GM23338 (cell line): ENCODE data around the gene PSMA1. TPM values are rescaled to one million over a fixed set of nuclear protein-coding genes. Genes with fewer than 3 reads are reported as not detected.
A peak's percentile ranks its signal among the peaks of the same experiment; 100 is the strongest.

Experiments
- ATAC-seq: fragments of 200-7000 bp; cut with Tn5 transposase; 3 replicates; pipeline ENCODE4 v1.9.1; 2020
- DNase-seq: peaks from one replicate; pipeline ENCODE4 v3.0.0-alpha.2; 2015; ENCODE audit warnings: low spot score
- H2AFZ ChIP-seq: fragments of 200-600 bp; sonication (generic); 2 replicates; pipeline ENCODE4 v1.8.0; 2016; ENCODE audit warnings: antibody characterized with exemption, mild to moderate bottlenecking, moderate library complexity
- H3F3A ChIP-seq: fragments of 200-600 bp; sonication (generic); replicated peaks from 2 replicates; pipeline ENCODE4 v1.8.0; 2017; ENCODE audit warnings: antibody characterized with exemption, mixed run types, low read depth
- H3K27ac ChIP-seq: fragments of 200-600 bp; sonication (generic); 2 replicates; pipeline ENCODE4 v1.6.1; 2016; ENCODE audit warnings: low read depth
- H3K27me3 ChIP-seq: fragments of 200-600 bp; sonication (generic); 2 replicates; pipeline ENCODE4 v1.8.0; 2016; ENCODE audit warnings: mild to moderate bottlenecking, mixed run types, moderate library complexity; ENCODE audit not compliant: insufficient read depth
- H3K36me3 ChIP-seq: fragments of 200-600 bp; sonication (generic); 2 replicates; pipeline ENCODE4 v1.8.0; 2016; ENCODE audit warnings: mild to moderate bottlenecking; ENCODE audit not compliant: insufficient read depth
- H3K4me1 ChIP-seq: fragments of 200-600 bp; sonication (generic); 2 replicates; pipeline ENCODE4 v1.8.0; 2016; ENCODE audit warnings: mild to moderate bottlenecking, moderate library complexity; ENCODE audit not compliant: insufficient read depth
- H3K4me2 ChIP-seq: fragments of 200-600 bp; sonication (generic); 2 replicates; pipeline ENCODE4 v1.7.1; 2017; ENCODE audit warnings: mixed run types
- H3K4me3 ChIP-seq: fragments of 200-600 bp; sonication (generic); 2 replicates; pipeline ENCODE4 v1.6.1; 2016; ENCODE audit warnings: mixed run types
- H3K79me2 ChIP-seq: fragments of 200-600 bp; sonication (generic); replicated peaks from 2 replicates; pipeline ENCODE4 v1.8.0; 2017; ENCODE audit warnings: mild to moderate bottlenecking; ENCODE audit not compliant: insufficient read depth
- H3K9me2 ChIP-seq: fragments of 200-600 bp; sonication (generic); 2 replicates; pipeline ENCODE4 v1.8.0; 2017; ENCODE audit not compliant: insufficient read depth
- H4K20me1 ChIP-seq: fragments of 200-600 bp; sonication (generic); replicated peaks from 2 replicates; pipeline ENCODE4 v1.8.0; 2017; ENCODE audit warnings: mild to moderate bottlenecking; ENCODE audit not compliant: insufficient read depth
- H3K27ac Mint-ChIP-seq: 2 replicates; pipeline ENCODE4 v1.8.0; 2020; ENCODE audit warnings: inconsistent platforms, mild to moderate bottlenecking, moderate library complexity, mixed read lengths
- H3K27me3 Mint-ChIP-seq: 3 replicates; pipeline ENCODE4 v1.8.0; 2022; ENCODE audit warnings: low read depth, mild to moderate bottlenecking, moderate library complexity, mixed read lengths, inconsistent platforms; ENCODE audit not compliant: insufficient read depth, poor library complexity
- H3K36me3 Mint-ChIP-seq: 3 replicates; pipeline ENCODE4 v1.8.0; 2021; ENCODE audit warnings: low read depth, mild to moderate bottlenecking, inconsistent platforms, moderate library complexity, mixed read lengths
- H3K4me1 Mint-ChIP-seq: 3 replicates; pipeline ENCODE4 v1.8.0; 2020; ENCODE audit warnings: mild to moderate bottlenecking, inconsistent platforms, mixed read lengths
- H3K4me3 Mint-ChIP-seq: 3 replicates; pipeline ENCODE4 v1.8.0; 2021; ENCODE audit warnings: moderate library complexity, mild to moderate bottlenecking, inconsistent platforms, mixed read lengths
- H3K9me3 Mint-ChIP-seq: 3 replicates; pipeline ENCODE4 v1.8.0; 2020; ENCODE audit warnings: moderate library complexity, mild to moderate bottlenecking, inconsistent platforms, mixed read lengths
- CREB1 ChIP-seq: fragments of 250-450 bp; sonication (Bioruptor Pico); IDR thresholded peaks from 2 replicates; pipeline ENCODE4 v1.5.0; 2020; ENCODE audit warnings: low read depth, mild to moderate bottlenecking, moderate library complexity
- EZH2 ChIP-seq: fragments of 200-600 bp; sonication (generic); IDR thresholded peaks from one replicate; pipeline ENCODE4 v1.8.0; 2017; ENCODE audit warnings: antibody characterized with exemption, mild to moderate bottlenecking, low read depth; ENCODE audit not compliant: unreplicated experiment
- EZH2phosphoT487 ChIP-seq: fragments of 200-600 bp; sonication (generic); IDR thresholded peaks from one replicate; pipeline ENCODE4 v1.8.1; 2018; ENCODE audit warnings: antibody characterized with exemption; ENCODE audit not compliant: unreplicated experiment
- JUNB ChIP-seq: IDR thresholded peaks from one replicate; pipeline ENCODE4 v1.6.1; 2016; ENCODE audit warnings: antibody characterized with exemption; ENCODE audit not compliant: unreplicated experiment
- NANOG ChIP-seq: IDR thresholded peaks from 2 replicates; pipeline ENCODE4 v1.6.1; 2016; ENCODE audit warnings: antibody characterized with exemption, borderline replicate concordance
- POLR2AphosphoS5 ChIP-seq: IDR thresholded peaks from 2 replicates; pipeline ENCODE4 v1.6.1; 2016; ENCODE audit warnings: antibody characterized with exemption, low read depth
- STAT1 ChIP-seq: IDR thresholded peaks from one replicate; pipeline ENCODE4 v1.6.1; 2016; ENCODE audit warnings: antibody characterized with exemption; ENCODE audit not compliant: unreplicated experiment
- ZNF114 ChIP-seq: fragments of 250-450 bp; sonication (Bioruptor Pico); IDR thresholded peaks from 2 replicates; pipeline ENCODE4 v1.5.0; 2020; ENCODE audit warnings: mild to moderate bottlenecking, moderate library complexity
- ZNF331 ChIP-seq: fragments of 250-450 bp; sonication (Bioruptor Pico); IDR thresholded peaks from 2 replicates; pipeline ENCODE4 v1.5.0; 2020; ENCODE audit warnings: low read depth, mild to moderate bottlenecking, moderate library complexity
- polyA plus RNA-seq: library from polyadenylated mRNA; unstranded; fragments of >200 nt; fragmentation: Nextera tagmentation; extraction: Ambion mirVana; gene quantifications from 2 replicates; pipeline ENCODE4 v1.2.1, GENCODE V29; 2016
- total RNA-seq: library from RNA; depleted of rRNA; stranded (reverse); fragments of >200 nt; shearing (Covaris generic); gene quantifications from 2 replicates; pipeline ENCODE4 v1.2.3, GENCODE V29; 2014
- TF ChIP-seq, protein P1 (sequence below): fragments of 250-450 bp; sonication (Bioruptor Pico); IDR thresholded peaks from 2 replicates; pipeline ENCODE4 v1.5.0; 2020; ENCODE audit warnings: mild to moderate bottlenecking, moderate library complexity
- TF ChIP-seq, protein P2 (sequence below), 2 experiments: fragments of 200-600 bp in 1 of 2; sonication (generic) in 1 of 2; conservative IDR thresholded peaks; 2 replicates each; pipeline versions ENCODE4 v1.5.1 to v1.6.1; 2016 to 2017; ENCODE audit warnings: antibody characterized with exemption in 2 of 2, low read depth in 2 of 2, mild to moderate bottlenecking in 2 of 2, moderate library complexity in 1 of 2
- TF ChIP-seq, protein P3 (sequence below): IDR thresholded peaks from one replicate; pipeline ENCODE4 v1.6.1; 2018; ENCODE audit warnings: antibody characterized with exemption; ENCODE audit not compliant: unreplicated experiment
- TF ChIP-seq, protein P4 (sequence below): IDR thresholded peaks from 2 replicates; pipeline ENCODE4 v1.6.1; 2016; ENCODE audit warnings: antibody characterized with exemption

The PSMA1 gene
- total and polyA plus RNA-seq, 2 experiments from 2014 or later, result 169 to 338 TPM

DNA sequence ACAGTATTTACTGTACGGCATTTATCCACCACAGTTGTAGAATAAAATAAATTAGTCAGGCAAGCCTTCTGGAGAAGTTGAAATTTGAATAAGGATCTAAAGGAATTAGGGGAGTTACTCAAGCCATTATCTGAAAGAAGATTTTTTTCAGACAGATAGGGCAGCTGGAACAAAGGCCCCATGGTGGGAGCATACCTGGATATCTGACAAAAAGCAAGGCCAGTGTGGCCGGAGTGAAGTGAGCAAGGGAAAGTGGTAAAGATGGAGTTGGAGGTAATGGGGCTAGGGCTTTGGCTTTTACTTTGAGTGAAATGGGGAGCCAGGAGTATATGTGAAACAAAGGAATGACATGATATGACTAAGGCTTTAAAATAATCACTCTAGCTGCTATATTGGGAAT lies 45.7 kb upstream of the PSMA1 start:
- no peak overlapping the region for H2AFZ ChIP-seq
- peaks cover 14% of the 10 kb centered on the region for H3K9me3 Mint-ChIP-seq
- H3K36me3 ChIP-seq, result no peaks in the 10 kb centered on the region
- peaks cover 5% of the 10 kb centered on the region; the same call in 1 of the 2 replicates for H3K4me1 ChIP-seq
- no peaks in the 10 kb centered on the region for H3K79me2 ChIP-seq
- H3K27ac ChIP-seq, result no peak overlapping the region
- no peak overlapping the region for H3K4me3 ChIP-seq
- H3K27me3 ChIP-seq, result no peaks in the 10 kb centered on the region
- H3K36me3 Mint-ChIP-seq, result peaks cover 12% of the 10 kb centered on the region; the same call in 1 of the 3 replicates
- no peaks in the 10 kb centered on the region for H3F3A ChIP-seq
- ATAC-seq (peak; percentile 23; the same call in 1 of the 3 replicates), DNase-seq (no peak)
- no peak overlapping the region for H3K4me3 Mint-ChIP-seq
- H3K4me2 ChIP-seq, result no peak overlapping the region
- H3K9me2 ChIP-seq, result no peaks in the 10 kb centered on the region
- TF ChIP-seq, protein P1, sequence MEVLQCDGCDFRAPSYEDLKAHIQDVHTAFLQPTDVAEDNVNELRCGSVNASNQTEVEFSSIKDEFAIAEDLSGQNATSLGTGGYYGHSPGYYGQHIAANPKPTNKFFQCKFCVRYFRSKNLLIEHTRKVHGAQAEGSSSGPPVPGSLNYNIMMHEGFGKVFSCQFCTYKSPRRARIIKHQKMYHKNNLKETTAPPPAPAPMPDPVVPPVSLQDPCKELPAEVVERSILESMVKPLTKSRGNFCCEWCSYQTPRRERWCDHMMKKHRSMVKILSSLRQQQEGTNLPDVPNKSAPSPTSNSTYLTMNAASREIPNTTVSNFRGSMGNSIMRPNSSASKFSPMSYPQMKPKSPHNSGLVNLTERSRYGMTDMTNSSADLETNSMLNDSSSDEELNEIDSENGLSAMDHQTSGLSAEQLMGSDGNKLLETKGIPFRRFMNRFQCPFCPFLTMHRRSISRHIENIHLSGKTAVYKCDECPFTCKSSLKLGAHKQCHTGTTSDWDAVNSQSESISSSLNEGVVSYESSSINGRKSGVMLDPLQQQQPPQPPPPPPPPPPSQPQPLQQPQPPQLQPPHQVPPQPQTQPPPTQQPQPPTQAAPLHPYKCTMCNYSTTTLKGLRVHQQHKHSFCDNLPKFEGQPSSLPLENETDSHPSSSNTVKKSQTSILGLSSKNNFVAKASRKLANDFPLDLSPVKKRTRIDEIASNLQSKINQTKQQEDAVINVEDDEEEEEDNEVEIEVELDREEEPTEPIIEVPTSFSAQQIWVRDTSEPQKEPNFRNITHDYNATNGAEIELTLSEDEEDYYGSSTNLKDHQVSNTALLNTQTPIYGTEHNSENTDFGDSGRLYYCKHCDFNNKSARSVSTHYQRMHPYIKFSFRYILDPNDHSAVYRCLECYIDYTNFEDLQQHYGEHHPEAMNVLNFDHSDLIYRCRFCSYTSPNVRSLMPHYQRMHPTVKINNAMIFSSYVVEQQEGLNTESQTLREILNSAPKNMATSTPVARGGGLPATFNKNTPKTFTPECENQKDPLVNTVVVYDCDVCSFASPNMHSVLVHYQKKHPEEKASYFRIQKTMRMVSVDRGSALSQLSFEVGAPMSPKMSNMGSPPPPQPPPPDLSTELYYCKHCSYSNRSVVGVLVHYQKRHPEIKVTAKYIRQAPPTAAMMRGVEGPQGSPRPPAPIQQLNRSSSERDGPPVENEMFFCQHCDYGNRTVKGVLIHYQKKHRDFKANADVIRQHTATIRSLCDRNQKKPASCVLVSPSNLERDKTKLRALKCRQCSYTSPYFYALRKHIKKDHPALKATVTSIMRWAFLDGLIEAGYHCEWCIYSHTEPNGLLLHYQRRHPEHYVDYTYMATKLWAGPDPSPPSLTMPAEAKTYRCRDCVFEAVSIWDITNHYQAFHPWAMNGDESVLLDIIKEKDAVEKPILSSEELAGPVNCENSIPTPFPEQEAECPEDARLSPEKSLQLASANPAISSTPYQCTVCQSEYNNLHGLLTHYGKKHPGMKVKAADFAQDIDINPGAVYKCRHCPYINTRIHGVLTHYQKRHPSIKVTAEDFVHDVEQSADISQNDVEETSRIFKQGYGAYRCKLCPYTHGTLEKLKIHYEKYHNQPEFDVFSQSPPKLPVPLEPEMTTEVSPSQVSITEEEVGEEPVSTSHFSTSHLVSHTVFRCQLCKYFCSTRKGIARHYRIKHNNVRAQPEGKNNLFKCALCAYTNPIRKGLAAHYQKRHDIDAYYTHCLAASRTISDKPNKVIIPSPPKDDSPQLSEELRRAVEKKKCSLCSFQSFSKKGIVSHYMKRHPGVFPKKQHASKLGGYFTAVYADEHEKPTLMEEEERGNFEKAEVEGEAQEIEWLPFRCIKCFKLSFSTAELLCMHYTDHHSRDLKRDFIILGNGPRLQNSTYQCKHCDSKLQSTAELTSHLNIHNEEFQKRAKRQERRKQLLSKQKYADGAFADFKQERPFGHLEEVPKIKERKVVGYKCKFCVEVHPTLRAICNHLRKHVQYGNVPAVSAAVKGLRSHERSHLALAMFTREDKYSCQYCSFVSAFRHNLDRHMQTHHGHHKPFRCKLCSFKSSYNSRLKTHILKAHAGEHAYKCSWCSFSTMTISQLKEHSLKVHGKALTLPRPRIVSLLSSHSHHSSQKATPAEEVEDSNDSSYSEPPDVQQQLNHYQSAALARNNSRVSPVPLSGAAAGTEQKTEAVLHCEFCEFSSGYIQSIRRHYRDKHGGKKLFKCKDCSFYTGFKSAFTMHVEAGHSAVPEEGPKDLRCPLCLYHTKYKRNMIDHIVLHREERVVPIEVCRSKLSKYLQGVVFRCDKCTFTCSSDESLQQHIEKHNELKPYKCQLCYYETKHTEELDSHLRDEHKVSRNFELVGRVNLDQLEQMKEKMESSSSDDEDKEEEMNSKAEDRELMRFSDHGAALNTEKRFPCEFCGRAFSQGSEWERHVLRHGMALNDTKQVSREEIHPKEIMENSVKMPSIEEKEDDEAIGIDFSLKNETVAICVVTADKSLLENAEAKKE, result no peak
- TF ChIP-seq, protein P2, sequence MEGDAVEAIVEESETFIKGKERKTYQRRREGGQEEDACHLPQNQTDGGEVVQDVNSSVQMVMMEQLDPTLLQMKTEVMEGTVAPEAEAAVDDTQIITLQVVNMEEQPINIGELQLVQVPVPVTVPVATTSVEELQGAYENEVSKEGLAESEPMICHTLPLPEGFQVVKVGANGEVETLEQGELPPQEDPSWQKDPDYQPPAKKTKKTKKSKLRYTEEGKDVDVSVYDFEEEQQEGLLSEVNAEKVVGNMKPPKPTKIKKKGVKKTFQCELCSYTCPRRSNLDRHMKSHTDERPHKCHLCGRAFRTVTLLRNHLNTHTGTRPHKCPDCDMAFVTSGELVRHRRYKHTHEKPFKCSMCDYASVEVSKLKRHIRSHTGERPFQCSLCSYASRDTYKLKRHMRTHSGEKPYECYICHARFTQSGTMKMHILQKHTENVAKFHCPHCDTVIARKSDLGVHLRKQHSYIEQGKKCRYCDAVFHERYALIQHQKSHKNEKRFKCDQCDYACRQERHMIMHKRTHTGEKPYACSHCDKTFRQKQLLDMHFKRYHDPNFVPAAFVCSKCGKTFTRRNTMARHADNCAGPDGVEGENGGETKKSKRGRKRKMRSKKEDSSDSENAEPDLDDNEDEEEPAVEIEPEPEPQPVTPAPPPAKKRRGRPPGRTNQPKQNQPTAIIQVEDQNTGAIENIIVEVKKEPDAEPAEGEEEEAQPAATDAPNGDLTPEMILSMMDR (conservative IDR thresholded peaks at IDR 0.05; ENCODE audit: low read depth in 2 of 2), result no peak
- TF ChIP-seq STAT1, result no peak
- TF ChIP-seq EZH2, result no peak
- TF ChIP-seq, protein P3, sequence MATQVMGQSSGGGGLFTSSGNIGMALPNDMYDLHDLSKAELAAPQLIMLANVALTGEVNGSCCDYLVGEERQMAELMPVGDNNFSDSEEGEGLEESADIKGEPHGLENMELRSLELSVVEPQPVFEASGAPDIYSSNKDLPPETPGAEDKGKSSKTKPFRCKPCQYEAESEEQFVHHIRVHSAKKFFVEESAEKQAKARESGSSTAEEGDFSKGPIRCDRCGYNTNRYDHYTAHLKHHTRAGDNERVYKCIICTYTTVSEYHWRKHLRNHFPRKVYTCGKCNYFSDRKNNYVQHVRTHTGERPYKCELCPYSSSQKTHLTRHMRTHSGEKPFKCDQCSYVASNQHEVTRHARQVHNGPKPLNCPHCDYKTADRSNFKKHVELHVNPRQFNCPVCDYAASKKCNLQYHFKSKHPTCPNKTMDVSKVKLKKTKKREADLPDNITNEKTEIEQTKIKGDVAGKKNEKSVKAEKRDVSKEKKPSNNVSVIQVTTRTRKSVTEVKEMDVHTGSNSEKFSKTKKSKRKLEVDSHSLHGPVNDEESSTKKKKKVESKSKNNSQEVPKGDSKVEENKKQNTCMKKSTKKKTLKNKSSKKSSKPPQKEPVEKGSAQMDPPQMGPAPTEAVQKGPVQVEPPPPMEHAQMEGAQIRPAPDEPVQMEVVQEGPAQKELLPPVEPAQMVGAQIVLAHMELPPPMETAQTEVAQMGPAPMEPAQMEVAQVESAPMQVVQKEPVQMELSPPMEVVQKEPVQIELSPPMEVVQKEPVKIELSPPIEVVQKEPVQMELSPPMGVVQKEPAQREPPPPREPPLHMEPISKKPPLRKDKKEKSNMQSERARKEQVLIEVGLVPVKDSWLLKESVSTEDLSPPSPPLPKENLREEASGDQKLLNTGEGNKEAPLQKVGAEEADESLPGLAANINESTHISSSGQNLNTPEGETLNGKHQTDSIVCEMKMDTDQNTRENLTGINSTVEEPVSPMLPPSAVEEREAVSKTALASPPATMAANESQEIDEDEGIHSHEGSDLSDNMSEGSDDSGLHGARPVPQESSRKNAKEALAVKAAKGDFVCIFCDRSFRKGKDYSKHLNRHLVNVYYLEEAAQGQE, result no peak
- TF ChIP-seq CREB1 (CRISPR knock-in tag), result no peak
- TF ChIP-seq NANOG, result no peak
- no peak for TF ChIP-seq POLR2AphosphoS5
- no peak for TF ChIP-seq JUNB
- no peak for TF ChIP-seq EZH2phosphoT487
- TF ChIP-seq, protein P4, sequence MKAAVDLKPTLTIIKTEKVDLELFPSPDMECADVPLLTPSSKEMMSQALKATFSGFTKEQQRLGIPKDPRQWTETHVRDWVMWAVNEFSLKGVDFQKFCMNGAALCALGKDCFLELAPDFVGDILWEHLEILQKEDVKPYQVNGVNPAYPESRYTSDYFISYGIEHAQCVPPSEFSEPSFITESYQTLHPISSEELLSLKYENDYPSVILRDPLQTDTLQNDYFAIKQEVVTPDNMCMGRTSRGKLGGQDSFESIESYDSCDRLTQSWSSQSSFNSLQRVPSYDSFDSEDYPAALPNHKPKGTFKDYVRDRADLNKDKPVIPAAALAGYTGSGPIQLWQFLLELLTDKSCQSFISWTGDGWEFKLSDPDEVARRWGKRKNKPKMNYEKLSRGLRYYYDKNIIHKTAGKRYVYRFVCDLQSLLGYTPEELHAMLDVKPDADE, result no peak
- no peak for TF ChIP-seq ZNF331 (CRISPR knock-in tag)
- TF ChIP-seq ZNF114 (CRISPR knock-in tag), result no peak
- H3K27me3 Mint-ChIP-seq, result no peaks in the 10 kb centered on the region
- no peak overlapping the region for H3K27ac Mint-ChIP-seq
- H4K20me1 ChIP-seq, result no peaks in the 10 kb centered on the region
- peaks cover 10% of the 10 kb centered on the region for H3K4me1 Mint-ChIP-seq
